Islet precursor cell (in vitro differentiated cells): ENCODE data around the gene KRTAP5-9.
"Not testable (repeated sequence)": the region's sequence is repeated elsewhere in the genome, so short reads cannot be mapped to it uniquely, and the experiment has no call there.

Source experiments
- DNase-seq: peaks from one replicate; pipeline ENCODE4 v3.0.0-alpha.2; 2018

The KRTAP5-9 gene

DNA sequence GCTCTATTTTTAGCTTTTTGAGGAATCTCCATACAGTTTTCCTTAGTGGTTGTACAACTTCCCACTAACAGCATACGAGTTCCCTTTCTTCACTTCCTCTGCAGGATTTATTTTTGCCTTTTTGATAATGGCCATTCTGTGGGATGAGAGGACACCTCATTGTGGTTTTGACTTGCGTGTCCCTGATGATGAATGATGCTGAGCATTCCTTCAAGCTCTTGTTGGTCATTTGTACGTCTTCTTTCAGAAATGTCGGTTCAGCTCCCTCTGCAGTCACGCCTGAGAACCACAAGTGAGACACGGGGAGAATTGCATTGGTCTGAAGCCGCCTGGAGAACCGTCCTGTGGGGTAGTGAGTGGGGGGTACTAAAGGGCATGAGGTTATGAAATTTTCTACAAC lies 15.2 kb downstream of the KRTAP5-9 start:
- DNase-seq, result peak; percentile 67

DNA sequence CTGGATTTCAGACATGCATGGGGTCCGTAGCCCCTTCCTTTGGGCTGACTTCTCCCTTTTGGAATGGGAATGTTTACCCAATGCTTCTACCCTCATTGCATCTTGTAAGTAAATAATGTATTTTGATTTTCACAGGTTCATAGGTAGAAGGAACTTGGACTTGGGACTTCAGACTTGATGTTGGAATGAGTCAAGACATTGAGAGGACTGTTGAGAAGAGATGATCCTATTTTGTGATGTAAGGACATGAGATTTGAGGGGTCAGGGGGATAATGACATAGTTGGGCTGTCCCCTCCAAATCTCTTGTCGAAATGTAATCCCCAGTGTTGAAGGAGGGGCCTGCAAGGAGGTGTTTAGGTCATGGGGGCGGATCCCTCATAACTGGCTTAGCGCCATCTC lies 16.2 kb downstream of the KRTAP5-9 start:
- DNase-seq, result no peak

GRCh38 chr11:71565263-71565662 lies 17.0 kb downstream of the KRTAP5-9 start, which contains the start of gene KRTAP5-10:
Gene KRTAP5-10 (plus strand): TSS chr11:71565563. CDS start chr11:71565588, 25 bp downstream.
- DNase-seq, result peak; percentile 11

GRCh38 chr11:71566081-71566620 lies 17.9 kb downstream of the KRTAP5-9 start:
- DNase-seq, result no peak

DNA sequence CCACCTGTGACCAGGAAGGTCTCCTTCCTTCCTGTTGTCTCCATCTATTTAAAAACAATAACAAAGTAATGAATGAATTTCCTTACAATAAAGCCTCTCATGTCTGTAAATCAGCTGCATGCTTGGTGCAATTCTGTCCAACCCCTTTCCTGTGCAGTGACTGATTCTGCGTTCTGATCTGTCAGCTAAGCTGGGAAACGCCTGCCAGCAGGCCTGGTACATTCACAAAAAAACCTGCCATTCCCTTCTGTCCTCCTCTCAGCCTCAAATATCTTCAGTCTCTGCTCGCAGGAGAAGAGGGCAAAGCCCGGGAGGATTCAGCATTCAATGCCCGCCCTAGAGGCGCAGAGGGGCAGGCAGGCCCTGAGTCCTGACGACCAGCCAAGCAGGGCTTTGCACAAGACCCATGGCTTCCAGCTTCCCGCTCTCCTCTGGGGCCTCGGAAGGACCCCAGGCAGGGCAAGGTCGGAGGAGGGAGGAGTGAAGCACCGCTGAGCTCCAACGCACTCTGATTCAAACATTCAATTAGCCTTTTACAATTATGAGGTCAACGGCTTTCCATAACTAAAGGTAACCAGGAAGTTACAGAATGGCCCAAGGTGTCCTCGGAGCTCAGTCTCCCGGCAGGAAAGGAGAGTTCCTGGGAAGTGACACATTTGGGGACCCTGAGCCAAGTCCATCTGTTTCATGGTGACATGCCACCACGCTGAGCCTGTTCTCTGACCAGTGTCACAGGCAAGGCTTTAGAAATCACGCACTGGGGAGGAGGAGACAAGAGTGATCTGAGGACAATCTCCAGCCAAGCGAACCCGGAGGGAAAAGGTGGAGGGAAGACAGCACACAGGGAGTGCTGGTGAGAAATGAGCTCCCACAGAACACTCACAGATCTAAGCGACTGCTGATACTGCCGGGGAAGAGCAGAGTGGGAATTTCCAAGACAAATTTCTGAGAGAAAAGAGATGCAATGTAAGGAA lies 18.7 kb downstream of the KRTAP5-9 start:
- peak; percentile 43 for DNase-seq

- DNase-seq, result not testable (repeated sequence)
Observed at GRCh38 chr11:71567633-71568032, 19.4 kb downstream of the KRTAP5-9 start.

GRCh38 chr11:71568704-71569349 lies 20.6 kb downstream of the KRTAP5-9 start:
- no peak for DNase-seq

GRCh38 chr11:71571101-71571850 lies 23.1 kb downstream of the KRTAP5-9 start:
- DNase-seq, result not testable (repeated sequence)

DNA sequence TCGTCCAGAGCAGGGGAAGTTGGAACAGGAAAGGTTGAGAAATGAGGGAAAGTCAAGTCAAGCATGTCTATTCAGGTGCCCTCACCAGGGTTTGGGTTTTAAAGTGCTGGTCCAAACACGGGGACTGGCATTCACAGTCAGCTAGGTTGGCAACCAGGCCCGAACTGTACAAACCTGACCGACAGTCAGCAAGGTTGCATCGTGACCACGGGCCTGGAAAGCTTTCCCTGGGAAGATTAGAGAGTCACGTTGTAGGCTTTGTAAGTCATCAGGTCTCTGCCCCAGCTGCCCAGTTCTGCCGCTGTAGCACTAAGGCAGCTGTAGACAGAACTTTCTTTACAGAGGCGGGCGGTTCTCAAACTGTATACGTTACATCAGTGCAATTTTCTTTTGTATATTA lies 24.6 kb downstream of the KRTAP5-9 start:
- no peak for DNase-seq

GRCh38 chr11:71574418-71574817 lies 26.2 kb downstream of the KRTAP5-9 start:
- DNase-seq, result no peak

GRCh38 chr11:71575723-71576424 lies 27.7 kb downstream of the KRTAP5-9 start:
- DNase-seq, result no peak

DNA sequence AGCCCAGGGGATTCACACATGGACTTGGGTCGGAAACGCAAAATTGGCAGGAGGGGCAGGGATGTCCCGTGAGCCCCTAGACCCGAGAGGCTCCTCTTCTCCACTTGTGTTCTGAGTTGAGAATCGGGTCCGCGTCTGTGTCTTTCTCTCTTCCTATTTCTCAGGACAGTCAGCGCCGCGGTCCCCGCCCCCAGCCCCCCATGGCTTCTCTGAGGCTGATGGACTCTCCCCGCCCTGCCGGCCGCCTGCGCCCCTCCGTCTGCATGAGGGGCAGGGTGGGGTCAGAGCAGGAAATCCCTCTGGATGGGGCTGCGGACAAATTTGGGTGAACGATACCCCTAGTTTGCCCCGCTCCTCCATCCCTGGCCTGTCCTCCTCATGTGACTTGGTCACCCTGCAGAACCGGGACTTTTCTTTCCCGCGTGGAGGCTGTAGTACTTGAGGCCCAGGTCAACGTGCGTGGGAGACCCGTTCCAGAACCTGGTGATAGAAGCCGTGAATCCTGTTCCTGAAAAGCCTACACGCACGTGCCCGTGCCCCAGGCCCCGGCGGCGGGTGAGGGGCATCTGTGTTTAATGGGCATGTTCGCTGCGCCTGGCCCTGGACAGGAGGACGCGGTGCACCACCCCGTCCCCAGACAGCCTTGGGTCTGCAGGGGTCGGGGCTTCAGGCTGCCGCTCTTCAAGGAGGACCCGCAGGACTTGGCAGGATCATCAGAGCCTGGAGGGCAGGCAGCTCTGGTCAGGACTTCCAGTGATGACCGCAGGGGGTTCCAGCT lies 28.7 kb downstream of the KRTAP5-9 start:
- DNase-seq, result not testable (repeated sequence)

GRCh38 chr11:71577469-71578004 lies 29.3 kb downstream of the KRTAP5-9 start:
- DNase-seq, result no peak

- not testable (repeated sequence) for DNase-seq
Observed at GRCh38 chr11:71579513-71579912, 31.3 kb downstream of the KRTAP5-9 start.

DNA sequence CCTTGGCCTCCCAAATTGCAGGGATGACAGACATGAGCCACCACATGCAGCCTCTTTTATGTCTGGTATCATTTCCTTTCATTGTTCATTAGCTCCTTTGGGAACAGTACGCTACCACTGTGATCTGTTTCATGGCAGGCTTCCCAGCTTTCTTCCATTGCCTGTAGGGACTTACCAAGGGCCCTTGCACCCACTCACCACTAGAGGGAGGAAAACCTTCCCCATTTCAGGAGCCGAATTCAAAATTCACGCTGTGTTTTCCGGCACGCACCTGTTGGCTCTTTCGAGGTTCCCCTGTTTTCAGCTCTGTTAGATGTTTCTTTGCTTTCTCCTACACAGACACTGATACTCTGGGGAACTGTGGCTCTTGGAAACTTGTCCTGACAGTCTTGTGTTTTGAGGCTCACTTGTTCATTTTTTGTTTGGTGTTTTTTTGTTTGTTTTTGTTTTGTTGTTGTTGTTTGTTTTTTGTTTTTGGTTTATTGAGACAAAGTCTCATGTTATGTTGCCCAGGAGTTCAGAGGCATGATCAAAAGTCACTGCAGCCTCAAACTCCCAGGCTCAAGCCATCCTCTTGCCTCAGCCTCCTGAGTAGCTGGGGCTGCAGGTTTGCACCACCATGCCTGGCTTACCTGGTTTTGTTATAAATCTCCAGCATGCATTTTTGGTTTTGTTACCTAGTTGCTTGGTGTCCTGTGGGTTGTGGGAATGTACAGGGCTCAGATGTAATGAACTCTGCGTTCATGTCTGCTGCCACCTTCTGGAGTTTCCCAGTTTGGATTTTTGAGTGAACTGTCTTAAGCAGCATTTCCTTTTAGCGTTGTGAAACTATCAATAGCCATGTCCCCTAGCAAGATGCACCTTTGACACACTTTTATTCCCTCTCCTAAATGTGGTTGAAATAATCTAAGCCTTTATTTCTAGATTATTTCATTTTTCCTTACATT lies 32.1 kb downstream of the KRTAP5-9 start:
- DNase-seq, result peak; percentile 69

DNA sequence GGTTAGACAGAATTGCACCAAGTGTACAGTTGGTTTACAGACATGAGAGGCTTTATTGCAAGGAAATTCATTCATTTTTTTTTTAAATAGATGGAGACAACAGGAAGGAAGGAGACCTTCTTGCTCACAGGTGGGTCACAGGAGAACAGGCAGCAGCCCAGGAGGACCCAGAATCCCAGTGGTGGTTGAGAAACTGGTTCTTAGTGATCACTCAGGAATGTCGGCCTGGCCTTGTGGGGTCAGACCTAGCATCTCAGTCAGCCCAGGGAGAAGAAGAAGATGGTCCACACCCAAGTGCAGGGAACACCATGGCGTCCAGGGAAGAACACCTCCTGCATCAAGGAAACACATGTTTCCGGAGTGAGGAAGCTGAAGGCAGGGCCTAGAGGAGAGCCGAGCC lies 33.6 kb downstream of the KRTAP5-9 start:
- no peak for DNase-seq

GRCh38 chr11:71582309-71582895 lies 34.2 kb downstream of the KRTAP5-9 start, which contains the start of gene KRTAP5-11:
Gene KRTAP5-11 (minus strand): TSS chr11:71582875. CDS start chr11:71582837, 38 bp downstream.
- no peak for DNase-seq

DNA sequence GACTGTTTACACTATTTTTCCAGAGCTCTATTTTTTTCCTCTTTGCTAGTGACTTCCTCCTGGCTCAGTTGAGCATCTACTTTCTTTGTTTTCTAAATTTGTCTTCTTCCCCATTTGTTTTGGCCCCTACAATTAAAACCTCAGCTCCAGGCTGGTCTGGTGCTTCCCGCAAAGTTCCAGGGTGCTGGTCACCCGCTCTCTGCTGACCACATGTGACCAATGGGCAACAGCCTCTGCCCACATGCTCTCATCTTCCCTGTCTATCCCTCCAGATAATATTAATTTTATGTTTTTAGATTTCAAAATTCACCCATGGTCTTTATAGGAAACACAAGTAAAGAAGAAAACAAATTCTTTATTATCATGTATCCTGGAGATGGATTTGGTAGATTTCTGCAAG lies 34.7 kb downstream of the KRTAP5-9 start:
- not testable (repeated sequence) for DNase-seq

DNA sequence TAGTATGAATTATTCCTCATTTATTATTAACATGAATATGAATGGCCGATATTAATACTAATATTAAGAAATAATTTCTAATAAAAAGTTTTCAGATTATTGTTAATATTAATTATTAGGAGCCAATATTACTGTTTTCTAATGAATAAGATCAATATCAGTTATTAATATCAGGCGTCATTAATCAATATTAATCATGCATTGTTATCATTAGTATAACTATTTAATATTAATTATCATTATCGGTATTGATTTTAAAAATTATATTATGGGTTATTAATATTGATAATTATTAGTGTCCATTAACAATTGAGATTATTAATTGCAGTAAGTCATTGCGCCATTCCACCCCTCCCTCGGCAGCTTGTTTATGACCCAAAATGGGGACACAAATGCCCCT lies 37.5 kb downstream of the KRTAP5-9 start:
- not testable (repeated sequence) for DNase-seq
